NOMO-1 (cell line): ENCODE measurements around the gene CTNNA1.
"Not testable (repeated sequence)": the region's sequence is repeated elsewhere in the genome, so short reads cannot be mapped to it uniquely, and the experiment has no call there.

Experiments
- DNase-seq, 2 experiments: peaks; one replicate each; lab custom pipeline; 2025; ENCODE audit not compliant: unreplicated experiment in 2 of 2; lab: John Stamatoyannopoulos, UW

CTNNA1 gene

DNA sequence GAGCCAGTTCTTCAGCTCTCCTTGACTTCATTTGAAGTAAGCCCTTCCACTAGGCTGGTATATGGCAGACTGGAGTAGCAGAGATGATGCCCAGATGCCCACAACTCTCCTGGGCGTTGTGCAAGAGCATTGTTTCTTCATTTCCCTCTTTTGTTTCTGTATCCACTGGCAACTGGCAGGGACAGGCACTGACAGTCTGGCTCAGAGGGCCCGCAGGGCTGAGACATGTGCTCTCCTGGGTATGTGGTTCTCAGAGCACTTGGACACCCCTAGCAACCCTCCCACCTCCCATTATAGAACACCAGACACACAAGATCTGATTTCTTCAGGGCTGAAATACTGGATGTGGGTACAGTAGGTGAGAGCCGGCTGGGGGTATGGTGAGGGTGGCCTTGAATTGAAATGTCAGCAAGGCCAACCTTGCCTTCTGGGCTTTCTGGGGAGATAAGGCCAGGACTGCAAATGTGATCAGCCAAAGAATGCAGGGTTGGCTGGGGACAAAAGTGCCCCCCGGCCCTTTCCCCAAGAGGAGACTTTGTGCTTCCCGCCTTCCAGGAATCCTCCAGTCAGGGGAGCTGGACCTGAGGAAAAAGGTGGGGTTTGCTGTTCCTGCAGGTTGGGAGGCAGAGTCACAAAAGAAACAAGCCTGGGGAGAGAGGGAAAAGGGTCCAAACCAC is 28.6 kb upstream of the CTNNA1 start:
- DNase-seq, result peak; percentile 42 to 66

GRCh38 chr5:138725153-138725817 is 27.9 kb upstream of the CTNNA1 start:
- no peak for DNase-seq

DNA sequence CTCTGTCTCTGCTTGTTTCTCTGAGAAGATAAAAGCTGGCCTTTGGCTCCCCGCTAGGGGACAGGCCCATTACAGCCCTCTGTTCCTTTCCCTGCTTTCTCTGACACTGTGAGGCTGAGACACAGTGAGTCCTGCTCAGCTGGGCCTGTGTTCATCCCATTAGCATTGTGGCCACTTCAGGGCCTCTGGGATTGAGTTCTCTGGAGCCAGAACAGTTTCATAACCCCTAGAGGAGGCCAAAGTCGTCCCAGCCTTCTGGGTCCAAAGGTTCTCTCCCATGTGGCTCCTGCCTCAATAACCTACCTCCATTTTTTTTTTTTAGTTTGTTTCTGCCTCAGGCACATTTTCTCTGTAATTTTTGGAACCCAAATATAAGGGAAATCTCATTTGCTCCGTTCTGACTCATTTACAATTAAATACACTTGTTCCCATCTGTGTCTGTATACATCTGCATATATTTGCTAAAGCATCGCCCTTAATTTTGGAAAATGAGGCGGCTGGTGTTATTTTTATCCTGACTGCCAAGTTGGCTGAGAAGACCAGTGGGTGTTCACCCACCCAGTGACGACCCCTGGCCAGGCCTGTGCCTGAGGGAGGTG is 27.3 kb upstream of the CTNNA1 start:
- no peak for DNase-seq

DNA sequence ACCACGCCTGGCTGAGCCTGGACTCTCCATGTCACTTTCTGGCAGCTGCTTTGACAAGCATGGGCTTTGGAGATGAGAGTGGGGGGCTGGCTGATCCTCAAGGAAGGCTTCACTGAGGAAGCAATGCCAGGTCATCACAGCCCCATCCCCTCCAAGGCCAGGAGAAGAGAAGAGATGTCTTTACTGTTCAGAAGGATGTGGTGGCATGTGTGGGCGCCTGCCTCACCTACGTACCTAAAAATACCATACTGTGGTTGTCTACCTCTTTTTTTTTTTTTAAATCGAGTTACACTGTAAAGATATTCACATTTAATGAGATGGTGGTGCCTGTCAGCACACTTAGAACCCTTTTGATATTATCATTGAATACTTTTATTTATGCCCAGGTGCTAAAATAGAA is 26.4 kb upstream of the CTNNA1 start:
- DNase-seq, result no peak

DNA sequence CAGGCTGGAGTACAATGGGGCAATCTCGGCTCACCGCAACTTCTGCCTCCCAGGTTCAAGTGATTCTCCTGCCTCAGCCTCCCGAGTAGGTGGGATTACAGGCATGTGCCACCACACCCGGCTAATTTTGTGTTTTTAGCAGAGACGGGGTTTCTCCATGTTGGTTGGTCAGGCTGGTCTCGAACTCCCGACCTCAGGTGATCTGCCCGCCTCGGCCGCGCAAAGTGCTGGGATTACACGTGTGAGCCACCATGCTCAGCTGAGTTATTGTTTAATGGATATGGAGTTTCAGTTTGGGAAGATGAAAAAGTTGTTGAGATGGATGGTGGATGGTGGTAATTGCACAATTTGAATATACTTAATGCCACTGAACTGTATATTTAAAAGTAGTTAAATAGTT is 22.7 kb upstream of the CTNNA1 start:
- not testable (repeated sequence) for DNase-seq

- no peak for DNase-seq
Measured at GRCh38 chr5:138732466-138732865, 20.8 kb upstream of the CTNNA1 start.

DNA sequence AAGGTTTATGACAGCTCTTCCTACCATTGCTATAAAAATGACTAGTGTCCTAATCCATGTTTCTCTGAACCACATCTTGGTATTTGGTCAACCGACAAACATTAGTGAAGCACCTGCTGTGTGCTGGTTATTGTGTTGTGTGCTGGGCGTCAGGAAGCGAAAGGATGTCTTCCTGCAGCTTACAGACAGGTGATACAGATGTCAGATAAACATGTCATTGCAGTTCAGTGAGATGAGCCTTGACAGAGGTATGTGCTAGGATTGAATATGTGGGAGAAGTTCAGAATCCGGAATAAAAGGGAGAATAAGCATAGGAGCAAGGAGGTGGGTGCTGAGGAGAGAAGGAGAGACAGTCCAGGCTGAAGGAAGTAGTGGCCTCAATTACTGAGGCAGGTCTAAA is 20.3 kb upstream of the CTNNA1 start:
- no peak for DNase-seq

DNA sequence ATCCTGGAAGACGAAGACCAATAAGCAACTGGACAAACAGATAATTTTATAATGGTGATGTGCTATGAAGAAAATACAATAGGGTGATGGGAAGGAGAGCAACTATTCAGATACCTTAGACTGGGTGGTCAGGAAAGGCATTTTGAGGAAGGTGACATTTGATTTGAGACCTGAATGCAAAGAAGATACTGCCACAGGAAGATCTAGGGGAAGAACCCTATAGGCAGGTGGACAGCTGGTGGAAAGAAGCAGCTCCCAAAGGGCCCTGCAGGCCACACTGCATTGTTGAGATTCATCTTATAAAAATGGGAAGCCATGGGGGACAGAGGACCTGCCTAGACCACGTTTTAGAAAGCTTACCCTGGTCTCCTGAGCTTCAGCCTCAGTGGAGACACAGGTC is 19.7 kb upstream of the CTNNA1 start:
- no peak for DNase-seq

DNA sequence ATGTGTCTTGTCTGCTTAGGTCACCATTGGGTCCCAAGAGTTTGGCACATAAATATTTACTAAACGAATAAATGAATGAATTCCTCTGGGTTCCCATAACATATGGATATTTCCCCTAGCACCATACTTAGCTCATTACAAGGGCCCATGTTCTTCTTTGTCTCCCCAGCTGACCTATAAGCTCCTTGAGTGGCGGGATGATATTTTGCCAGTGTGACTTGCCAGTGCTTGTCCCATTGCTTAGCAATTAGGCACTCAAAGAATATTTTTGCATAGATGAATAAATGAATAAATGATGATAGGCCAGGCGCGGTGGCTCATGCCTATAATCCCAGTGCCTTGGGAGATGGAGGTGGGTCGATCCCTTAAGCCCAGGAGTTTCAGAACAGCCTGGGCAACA is 16.9 kb upstream of the CTNNA1 start:
- DNase-seq, result no peak

- no peak for DNase-seq
Measured at GRCh38 chr5:138737494-138738265, 15.5 kb upstream of the CTNNA1 start.

GRCh38 chr5:138738399-138738798 is 14.8 kb upstream of the CTNNA1 start:
- DNase-seq, result no peak

DNA sequence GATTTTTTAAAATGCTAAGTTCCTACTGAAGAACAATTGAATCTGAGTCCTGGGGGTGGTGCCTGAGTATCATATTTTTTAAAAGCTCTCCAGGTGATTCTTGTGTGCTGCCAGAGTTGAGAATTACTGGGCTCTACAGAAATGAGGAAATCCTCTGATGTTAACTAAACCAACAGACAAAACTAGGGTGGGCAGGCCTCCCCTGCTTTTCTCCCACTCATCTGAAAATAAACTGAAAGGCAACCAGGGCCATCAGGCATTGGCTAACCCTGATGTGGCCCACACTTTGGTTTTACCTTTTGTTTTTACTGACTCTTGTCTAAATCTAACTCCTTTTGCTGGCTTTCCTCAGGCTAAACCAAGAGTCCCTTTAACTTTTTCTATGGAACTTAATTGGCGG is 13.3 kb upstream of the CTNNA1 start:
- no peak for DNase-seq

GRCh38 chr5:138743484-138743883 is 9.7 kb upstream of the CTNNA1 start:
- no peak for DNase-seq

- no peak for DNase-seq
Measured at GRCh38 chr5:138745268-138745667, 8.0 kb upstream of the CTNNA1 start.

- no peak for DNase-seq
Measured at GRCh38 chr5:138748630-138749081, 4.6 kb upstream of the CTNNA1 start.

DNA sequence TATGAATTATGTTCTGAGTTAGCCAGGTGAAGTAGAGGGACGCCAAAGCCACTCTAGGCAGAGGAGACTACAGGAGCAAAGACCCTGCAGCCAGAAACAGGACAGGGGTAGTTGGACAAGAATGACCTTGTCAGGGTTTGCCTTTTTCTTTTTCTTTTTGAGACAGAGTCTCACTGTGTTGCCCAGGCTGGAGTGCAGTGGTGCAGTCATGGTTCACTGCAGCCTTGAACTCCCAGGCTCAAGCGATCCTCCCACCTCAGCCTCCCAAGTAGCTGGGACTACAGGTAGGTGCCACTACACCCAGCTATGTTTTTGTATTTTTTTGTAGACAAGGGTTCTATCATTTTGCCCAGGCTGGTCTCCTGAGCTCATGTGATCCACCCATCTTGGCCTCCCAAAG is 1.9 kb upstream of the CTNNA1 start:
- not testable (repeated sequence) for DNase-seq

GRCh38 chr5:138752341-138752950 is 779 bp upstream of the CTNNA1 start:
- DNase-seq, result peak in 1 of 2 experiments; percentile 38

GRCh38 chr5:138753794-138754698 is 821 bp downstream of the CTNNA1 start:
- DNase-seq, result peak; percentile 12 to 15

- DNase-seq, result no peak
Measured at GRCh38 chr5:138754699-138755057, 1.5 kb downstream of the CTNNA1 start.
